Endothelial cell (in vitro differentiated cells): ENCODE results near the gene GRIK5. TPM values are rescaled to one million over a fixed set of nuclear protein-coding genes. Genes with fewer than 3 reads are reported as not detected.
A peak's percentile ranks its signal among the peaks of the same experiment; 100 is the strongest.

Experiments used
- DNase-seq: peaks from one replicate; pipeline ENCODE4 v3.0.0; 2021; ENCODE audit warnings: low spot score
- H3K27ac Mint-ChIP-seq: one replicate; pipeline ENCODE4 v1.8.0; 2021; ENCODE audit warnings: mixed read lengths, inconsistent platforms; ENCODE audit not compliant: unreplicated experiment
- H3K27me3 Mint-ChIP-seq: one replicate; pipeline ENCODE4 v1.8.0; 2021; ENCODE audit warnings: mild to moderate bottlenecking, moderate library complexity, mixed read lengths, inconsistent platforms; ENCODE audit not compliant: unreplicated experiment
- H3K36me3 Mint-ChIP-seq: one replicate; pipeline ENCODE4 v1.8.0; 2021; ENCODE audit warnings: mild to moderate bottlenecking, low read depth, mixed read lengths, inconsistent platforms; ENCODE audit not compliant: unreplicated experiment
- H3K4me1 Mint-ChIP-seq: one replicate; pipeline ENCODE4 v1.8.0; 2021; ENCODE audit warnings: mild to moderate bottlenecking, mixed read lengths, inconsistent platforms; ENCODE audit not compliant: unreplicated experiment
- H3K4me3 Mint-ChIP-seq: one replicate; pipeline ENCODE4 v1.8.0; 2021; ENCODE audit warnings: mild to moderate bottlenecking, mixed read lengths, inconsistent platforms; ENCODE audit not compliant: unreplicated experiment
- H3K9me3 Mint-ChIP-seq: one replicate; pipeline ENCODE4 v1.8.0; 2021; ENCODE audit warnings: mixed read lengths, inconsistent platforms; ENCODE audit not compliant: unreplicated experiment
- total RNA-seq: library from RNA; stranded (reverse); fragmentation: NEBNext Ultra II Directional; extraction: Animal tissue kit (Norgen Biotek cat#: 25700); gene quantifications from one replicate; pipeline ENCODE4 v1.2.1, GENCODE V29; 2021; ENCODE audit not compliant: unreplicated experiment
- TF ChIP-seq, protein P1 (sequence below): fragments of 200-600 bp; sonication (generic); IDR thresholded peaks from one replicate; pipeline ENCODE4 v1.5.0; 2021; ENCODE audit warnings: antibody characterized with exemption; ENCODE audit not compliant: unreplicated experiment

The GRIK5 gene
- total RNA-seq, 1 donor from 2014 or later, result 18.4 TPM

DNA sequence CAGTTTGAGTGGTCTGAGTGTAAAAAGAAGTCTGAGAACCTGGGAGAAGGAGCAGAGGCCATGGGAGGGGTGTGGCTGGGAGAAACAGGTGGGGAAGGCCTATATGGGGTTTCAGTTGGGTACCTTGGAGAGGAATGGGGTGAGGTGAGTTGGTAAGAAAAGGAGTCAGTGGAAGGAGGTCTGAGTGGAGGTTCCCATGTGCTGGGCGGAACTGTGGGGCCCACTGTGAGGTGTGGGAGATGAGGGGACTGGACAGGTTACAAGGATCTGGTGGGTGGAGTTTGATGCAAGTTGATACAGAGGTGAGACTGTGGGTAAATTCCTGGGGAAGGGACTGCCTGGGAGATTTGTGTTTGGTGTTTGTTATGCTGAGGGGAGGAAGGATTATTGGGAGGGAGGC is 8.1 kb upstream of the GRIK5 start:
- TF ChIP-seq, protein P1, sequence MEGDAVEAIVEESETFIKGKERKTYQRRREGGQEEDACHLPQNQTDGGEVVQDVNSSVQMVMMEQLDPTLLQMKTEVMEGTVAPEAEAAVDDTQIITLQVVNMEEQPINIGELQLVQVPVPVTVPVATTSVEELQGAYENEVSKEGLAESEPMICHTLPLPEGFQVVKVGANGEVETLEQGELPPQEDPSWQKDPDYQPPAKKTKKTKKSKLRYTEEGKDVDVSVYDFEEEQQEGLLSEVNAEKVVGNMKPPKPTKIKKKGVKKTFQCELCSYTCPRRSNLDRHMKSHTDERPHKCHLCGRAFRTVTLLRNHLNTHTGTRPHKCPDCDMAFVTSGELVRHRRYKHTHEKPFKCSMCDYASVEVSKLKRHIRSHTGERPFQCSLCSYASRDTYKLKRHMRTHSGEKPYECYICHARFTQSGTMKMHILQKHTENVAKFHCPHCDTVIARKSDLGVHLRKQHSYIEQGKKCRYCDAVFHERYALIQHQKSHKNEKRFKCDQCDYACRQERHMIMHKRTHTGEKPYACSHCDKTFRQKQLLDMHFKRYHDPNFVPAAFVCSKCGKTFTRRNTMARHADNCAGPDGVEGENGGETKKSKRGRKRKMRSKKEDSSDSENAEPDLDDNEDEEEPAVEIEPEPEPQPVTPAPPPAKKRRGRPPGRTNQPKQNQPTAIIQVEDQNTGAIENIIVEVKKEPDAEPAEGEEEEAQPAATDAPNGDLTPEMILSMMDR, result no peak
- no peaks in the 10 kb centered on the region for H3K9me3 Mint-ChIP-seq
- H3K27ac Mint-ChIP-seq, result peak overlapping the region; percentile 86
- H3K4me3 Mint-ChIP-seq, result peak overlapping the region; percentile 98
- no peak for DNase-seq
- peaks cover 28% of the 10 kb centered on the region for H3K4me1 Mint-ChIP-seq
- peaks cover 30% of the 10 kb centered on the region for H3K27me3 Mint-ChIP-seq
- peaks cover 36% of the 10 kb centered on the region for H3K36me3 Mint-ChIP-seq

DNA sequence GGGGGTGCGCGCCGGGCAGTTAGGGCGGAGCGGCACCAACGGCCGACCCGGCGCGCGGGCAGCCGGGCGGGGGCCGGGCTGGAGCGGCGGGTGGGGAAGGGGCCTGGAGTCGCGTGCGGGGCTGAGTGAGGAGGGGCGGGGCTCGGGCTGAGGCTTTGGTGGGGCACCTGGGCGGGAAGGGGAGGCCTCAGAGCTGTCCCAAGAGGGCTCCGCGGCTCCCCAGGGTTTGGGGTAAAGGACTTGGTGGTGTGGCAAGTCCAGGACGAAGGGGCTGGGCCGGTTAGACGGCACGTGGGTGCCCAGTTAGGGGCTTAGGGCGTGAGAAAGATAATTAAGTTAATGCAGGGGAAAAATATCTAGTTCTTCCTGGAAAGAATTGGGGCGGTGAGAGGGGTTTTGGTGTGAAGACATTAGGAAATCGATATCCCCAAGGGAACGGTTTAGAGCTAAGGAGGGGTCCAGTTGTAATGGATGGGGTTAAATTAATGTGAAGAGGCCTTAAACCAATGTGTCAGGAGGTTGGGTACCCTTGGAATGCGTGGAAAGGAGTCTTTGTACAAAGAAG is 6.5 kb upstream of the GRIK5 start:
- H3K27ac Mint-ChIP-seq, result peak overlapping the region; percentile 86
- peaks cover 28% of the 10 kb centered on the region for H3K4me1 Mint-ChIP-seq
- TF ChIP-seq, protein P1, result no peak
- H3K4me3 Mint-ChIP-seq, result peak overlapping the region; percentile 98
- H3K27me3 Mint-ChIP-seq, result peaks cover 26% of the 10 kb centered on the region
- DNase-seq, result no peak
- peaks cover 31% of the 10 kb centered on the region for H3K36me3 Mint-ChIP-seq
- H3K9me3 Mint-ChIP-seq, result no peaks in the 10 kb centered on the region

- peak; percentile 96 for DNase-seq
- Mint-ChIP-seq H3K27ac (peak within 1 kb of the TSS; percentile 99), H3K36me3 (peaks cover 27% of the 10 kb centered on the region), H3K9me3 (no peaks in the 10 kb centered on the region), H3K4me3 (peak within 1 kb of the TSS; percentile 98), H3K4me1 (peaks cover 28% of the 10 kb centered on the region), H3K27me3 (peaks cover 25% of the 10 kb centered on the region)
- TF ChIP-seq, protein P1, result no peak
These were observed 5.8 kb upstream of the GRIK5 start, which contains the start of gene ZNF574 for GRCh38 chr19:42075616-42076379. Gene ZNF574 (plus strand): TSS chr19:42076166. CDS start chr19:42078607, 2,441 bp downstream.

GRCh38 chr19:42075364-42075615 is 5.3 kb upstream of the GRIK5 start:
- H3K4me1 Mint-ChIP-seq, result peaks cover 32% of the 10 kb centered on the region
- H3K27ac Mint-ChIP-seq, result peak overlapping the region; percentile 99
- H3K27me3 Mint-ChIP-seq, result peaks cover 24% of the 10 kb centered on the region
- peak overlapping the region; percentile 96 for H3K4me3 Mint-ChIP-seq
- H3K36me3 Mint-ChIP-seq, result peaks cover 31% of the 10 kb centered on the region
- TF ChIP-seq, protein P1, result no peak
- no peak for DNase-seq
- no peaks in the 10 kb centered on the region for H3K9me3 Mint-ChIP-seq
